Endothelial cell of umbilical vein (primary cell): ENCODE data around the gene TREH. TPM values are rescaled to one million over a fixed set of nuclear protein-coding genes. Genes with fewer than 3 reads are reported as not detected.
"Not testable (repeated sequence)": the region's sequence is repeated elsewhere in the genome, so short reads cannot be mapped to it uniquely, and the experiment has no call there.

ENCODE experiments used
- BruUV-seq: library from RNA; stranded (reverse); fragments of 400-500 nt; replicated peaks from 2 replicates; lab custom pipeline; 2021; lab: Mats Ljungman, UMichigan
- CTCF ChIA-PET: fragments of 300-600, 350-600 bp; sonication (Branson Sonifier 250); formaldehyde crosslinking; loops from one replicate; lab custom pipeline; 2021; ENCODE audit warnings: antibody characterized with exemption, inconsistent platforms; lab: Charles Lee
- POLR2A ChIA-PET: fragments of 300-600, 350-600 bp; sonication (Branson Sonifier 250); formaldehyde crosslinking; loops from one replicate; lab custom pipeline; 2021; ENCODE audit warnings: antibody characterized with exemption, inconsistent platforms; lab: Charles Lee
- DNase-seq: peaks from one replicate; pipeline ENCODE4 v3.0.0-alpha.2; 2011; ENCODE audit warnings: low read depth, low spot score
- FAIRE-seq: peaks from 2 replicates; lab custom pipeline; 2011; peaks lifted over from hg19 to GRCh38; lab: Jason Lieb, UNC
- H2AFZ ChIP-seq: 2 replicates; pipeline ENCODE4 v1.6.0; 2012; ENCODE audit warnings: low read depth, low read length, control low read depth, inconsistent platforms
- H3K27ac ChIP-seq: 2 replicates; pipeline ENCODE4 v1.5.1; 2011; ENCODE audit warnings: low read depth, mild to moderate bottlenecking, control low read depth, low read length, moderate library complexity; ENCODE audit not compliant: insufficient read depth
- H3K27me3 ChIP-seq, 2 experiments: 2 replicates each; pipeline versions ENCODE4 v1.6.0 to v1.6.1; 2011; ENCODE audit warnings: low read length in 2 of 2, mixed read lengths in 1 of 2; ENCODE audit not compliant: control insufficient read depth in 2 of 2, insufficient read depth in 2 of 2
- H3K36me3 ChIP-seq, 2 experiments: 2 replicates in 1 of 2; 3 replicates in 1 of 2; pipeline ENCODE4 v1.5.1; 2011; ENCODE audit warnings: low read length in 2 of 2, mild to moderate bottlenecking in 1 of 2, moderate library complexity in 1 of 2; ENCODE audit not compliant: control insufficient read depth in 2 of 2, insufficient read depth in 2 of 2; ENCODE audit errors: extremely low read depth in 1 of 2
- H3K4me1 ChIP-seq: 3 replicates; pipeline ENCODE4 v1.5.1; 2011; ENCODE audit warnings: mild to moderate bottlenecking, low read length; ENCODE audit not compliant: control insufficient read depth, insufficient read depth; ENCODE audit errors: extremely low read depth
- H3K4me2 ChIP-seq: 2 replicates; pipeline ENCODE4 v1.6.1; 2011; ENCODE audit warnings: low read length, control low read depth, mixed read lengths; ENCODE audit not compliant: insufficient read depth
- H3K4me3 ChIP-seq, 3 experiments: fragments of 200-600 bp in 1 of 3; sonication (generic), shearing (Covaris generic) in 1 of 3; replicated peaks in 1 of 3; 2 replicates each; pipeline ENCODE4 v1.5.1; 2011 to 2016; ENCODE audit warnings: control low read depth in 3 of 3, low read length in 3 of 3, mild to moderate bottlenecking in 2 of 3, inconsistent platforms in 1 of 3, low read depth in 1 of 3, moderate library complexity in 1 of 3; ENCODE audit not compliant: insufficient read depth in 1 of 3
- H3K79me2 ChIP-seq: 2 replicates; pipeline ENCODE4 v1.6.0; 2012; ENCODE audit warnings: low read length, inconsistent platforms; ENCODE audit not compliant: control insufficient read depth, insufficient read depth
- H3K9ac ChIP-seq: replicated peaks from 2 replicates; pipeline ENCODE3; 2011; ENCODE audit warnings: low read length, control low read depth; ENCODE audit not compliant: insufficient read depth; ENCODE audit errors: extremely low read depth
- H3K9me1 ChIP-seq: replicated peaks from 3 replicates; pipeline ENCODE4 v1.6.0; 2011; ENCODE audit warnings: mild to moderate bottlenecking, low read length; ENCODE audit not compliant: control insufficient read depth, insufficient read depth; ENCODE audit errors: extremely low read depth
- H3K9me3 ChIP-seq: replicated peaks from 2 replicates; pipeline ENCODE4 v1.5.1; 2012; ENCODE audit warnings: low read length, inconsistent platforms; ENCODE audit not compliant: control insufficient read depth, insufficient read depth
- H4K20me1 ChIP-seq: replicated peaks from 2 replicates; pipeline ENCODE3; 2011; ENCODE audit warnings: mild to moderate bottlenecking, low read length; ENCODE audit not compliant: control insufficient read depth, insufficient read depth; ENCODE audit errors: extremely low read depth
- FOS ChIP-seq: IDR thresholded peaks from 2 replicates; pipeline ENCODE4 v1.6.1; 2011; ENCODE audit warnings: mild to moderate bottlenecking, low read length, moderate library complexity, borderline replicate concordance; ENCODE audit not compliant: insufficient read depth
- MAX ChIP-seq: IDR thresholded peaks from 2 replicates; pipeline ENCODE4 v1.6.1; 2011; ENCODE audit not compliant: insufficient read depth, insufficient read length
- MYC ChIP-seq: IDR thresholded peaks from one replicate; pipeline ENCODE4 v1.6.1; 2011; ENCODE audit warnings: mild to moderate bottlenecking, low read depth, low read length
- POLR2A ChIP-seq: IDR thresholded peaks from 2 replicates; pipeline ENCODE4 v1.6.1; 2012; ENCODE audit warnings: low read depth, mild to moderate bottlenecking, control low read depth, low read length
- dilution Hi-C: fragments of 300-500 bp; cut with MboI; formaldehyde crosslinking; loops from one replicate; pipeline ENCODE4 v1.15.0; 2019; ENCODE audit warnings: low sequenced_read_pairs; ENCODE audit not compliant: extremely low pct_ligation_motif_present
- intact Hi-C: fragments of 100-400 bp; cut with micrococcal nuclease; formaldehyde crosslinking; loops from one replicate; pipeline ENCODE4 v1.10.0; 2022
- polyA plus RNA-seq, 4 experiments: library from polyadenylated mRNA; depleted of rRNA in 3 of 4; stranded (reverse) in 3 of 4; unstranded in 1 of 4; fragments of >200 nt; gene quantifications; 2 replicates each; pipeline versions ENCODE4 v1.2.1 to v1.2.3, GENCODE V29; 2011 to 2012; ENCODE audit warnings: missing spikeins in 1 of 4
- total RNA-seq: library from RNA; stranded (reverse); gene quantifications from 2 replicates; pipeline ENCODE4 v1.2.3, GENCODE V29; 2021

TREH gene
- total and polyA plus RNA-seq, 2 donors (not counting 3 experiments of a cell fraction or from before 2014, with no cell fraction given): not detected

DNA sequence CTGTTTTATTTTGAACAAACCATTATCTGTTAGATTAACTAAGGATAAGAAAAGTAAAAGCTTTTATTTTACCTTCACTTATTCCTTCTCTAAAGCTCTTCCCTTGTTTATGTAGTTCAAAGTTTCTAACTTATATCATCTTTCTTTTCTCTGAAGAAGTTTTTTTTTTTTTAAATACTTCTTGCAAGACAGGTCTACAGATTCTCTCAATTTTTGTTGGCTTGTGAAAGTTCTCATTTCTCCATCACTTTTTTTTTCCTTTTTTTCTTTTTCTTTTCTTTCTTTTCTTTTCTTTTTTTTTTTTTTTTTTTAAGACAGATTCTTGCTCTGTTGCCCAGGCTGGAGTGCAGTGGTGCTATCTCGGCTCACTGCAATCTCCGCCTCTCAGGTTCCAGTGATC, 4.7 kb upstream of the TREH start:
- Histone ChIP-seq H3K4me2 (no peak overlapping the region), H3K79me2 (no peaks in the 10 kb centered on the region), H3K27me3 (peaks cover 2 to 3% of the 10 kb centered on the region in 2 experiments), H3K9ac (no peak overlapping the region), H3K9me1 (no peaks in the 10 kb centered on the region), H3K4me1 (no peaks in the 10 kb centered on the region), H3K4me3 (no peak overlapping the region), H2AFZ (no peak overlapping the region), H4K20me1 (no peaks in the 10 kb centered on the region), H3K9me3 (no peaks in the 10 kb centered on the region), H3K36me3 (no peaks in the 10 kb centered on the region), H3K27ac (no peak overlapping the region)
- DNase-seq (no peak), FAIRE-seq (no peak)
- TF ChIP-seq MYC (no peak), MAX (no peak), POLR2A (no peak), FOS (no peak)
- dilution Hi-C loops: no loop called here
- ChIA-PET CTCF (interaction anchor here (0.7 to 1.1 kb wide), 2 partner anchors 272 to 348 kb away, joined by 3 read pairs; partner anchors contain the start of gene UPK2), POLR2A (no interaction called here)
- no TSS peak for BruUV-seq
- intact Hi-C loops: no loop called here

DNA sequence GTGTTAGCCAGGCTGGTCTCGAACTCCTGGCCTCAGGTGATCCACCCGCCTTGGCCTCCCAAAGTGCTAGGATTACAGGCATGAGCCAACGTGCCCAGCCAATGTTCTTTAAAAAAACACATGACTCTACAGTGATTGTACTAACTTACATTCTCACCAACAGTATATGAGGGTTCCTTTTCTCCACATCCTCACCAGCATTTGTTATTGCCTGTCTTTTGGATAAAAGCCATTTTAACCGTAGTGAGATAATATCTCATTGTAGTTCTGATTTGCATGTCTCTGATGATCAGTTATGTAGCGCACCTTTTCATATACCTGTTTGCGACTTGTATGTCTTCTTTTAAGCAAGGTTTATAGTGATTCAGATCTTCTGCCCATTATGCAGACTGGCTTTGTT, 3.5 kb upstream of the TREH start:
- intact Hi-C loops: not testable (repeated sequence)

More for the DNA sequence above, 3.5 kb upstream of the TREH start:
- H3K4me1 ChIP-seq, H3K9ac ChIP-seq, DNase-seq, H2AFZ ChIP-seq, H3K9me3 ChIP-seq, H3K36me3 ChIP-seq, CTCF ChIA-PET, H3K9me1 ChIP-seq, H3K4me3 ChIP-seq, H3K79me2 ChIP-seq, dilution Hi-C loops, H4K20me1 ChIP-seq, FAIRE-seq, POLR2A ChIA-PET, H3K4me2 ChIP-seq, H3K27me3 ChIP-seq, H3K27ac ChIP-seq, BruUV-seq: not testable (repeated sequence)
